ENCODE data around the gene ROR2. TPM values are rescaled to one million over a fixed set of nuclear protein-coding genes. Genes with fewer than 3 reads are reported as not detected.

The ROR2 gene
- total RNA-seq, 2 donors from 2014 or later, result 0.21 to 0.68 TPM

- H3K27me3 ChIP-seq (replicated peaks; ENCODE audit: insufficient read depth), result no peaks in the 10 kb centered on the region
- no peak for ATAC-seq (ENCODE audit: insufficient number of reproducible peaks, low FRiP score, low read depth)
- TF ChIP-seq CTCF (IDR thresholded peaks at IDR 0.05), result no peak
- H3K27ac ChIP-seq, result no peak overlapping the region
- DNase-seq (ENCODE audit: low spot score), result no peak
- H3K9me3 ChIP-seq, result no peaks in the 10 kb centered on the region
- H3K36me3 ChIP-seq, result no peaks in the 10 kb centered on the region
- H3K4me3 ChIP-seq, result peak overlapping the region; percentile 26
- no peaks in the 10 kb centered on the region for H3K4me1 ChIP-seq (ENCODE audit: control insufficient read depth in 1 of 2, low read depth in 2 of 2)
Observed at GRCh38 chr9:91515074-91515687, 434.8 kb downstream of the ROR2 start.

Other genes starting within 250 kb of the ROR2 start
- gene SPTLC1, start 165.2 kb upstream of the ROR2 start, total RNA-seq, result 10 to 100 TPM; 45.6 to 74.7 TPM

Data from thoracic aorta (tissue), 2 donors.